HG02884 (cell line): ENCODE results near the gene SLC25A3.
A peak's percentile ranks its signal among the peaks of the same experiment; 100 is the strongest.

Source experiments
- ATAC-seq: cut with Tn5 transposase; IDR thresholded peaks from one replicate; pipeline ENCODE4 v1.9.1; 2021; ENCODE audit warnings: mild to moderate bottlenecking, moderate library complexity; ENCODE audit not compliant: unreplicated experiment

The SLC25A3 gene

DNA sequence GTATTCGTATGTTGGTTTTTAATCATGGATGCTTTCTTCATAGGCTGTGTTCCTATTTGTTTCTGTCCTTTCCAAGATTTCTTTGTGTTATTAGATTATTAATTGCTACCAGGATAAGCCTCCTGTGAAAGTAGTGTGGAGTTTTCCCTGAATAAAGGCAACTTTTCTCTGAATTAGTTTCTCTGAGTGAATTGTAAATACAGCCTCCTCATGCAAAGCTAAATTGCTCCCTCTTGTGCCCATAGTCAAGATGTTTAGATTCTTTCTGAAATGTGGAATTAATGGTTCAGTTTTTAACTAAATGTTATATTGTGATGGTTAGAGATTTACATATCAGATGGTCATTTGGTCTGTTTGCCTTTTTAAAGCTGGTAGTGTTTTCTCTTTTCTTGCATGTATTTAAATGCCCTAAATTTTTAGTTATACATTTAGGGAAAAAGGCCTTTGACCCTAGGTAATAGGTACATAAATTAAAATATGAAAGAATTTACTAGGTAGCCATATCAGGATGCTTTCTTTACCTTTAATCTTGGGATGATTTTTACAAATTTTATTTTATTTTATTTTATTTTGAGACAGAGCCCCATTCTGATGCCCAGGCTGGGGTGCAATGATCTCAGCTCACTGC, 60.5 kb downstream of the SLC25A3 start:
- peak; percentile 52 for ATAC-seq
